HepG2 (cell line): ENCODE data around the gene CTNNA1. TPM values are rescaled to one million over a fixed set of nuclear protein-coding genes. Genes with fewer than 3 reads are reported as not detected.

Experiments used
- ATAC-seq: fragments of 200-7000 bp; cut with Tn5 transposase; 3 replicates; pipeline ENCODE4 v1.9.1; 2020; ENCODE audit warnings: mild to moderate bottlenecking, moderate library complexity
- BruUV-seq: library from RNA; stranded (reverse); fragments of 400-500 nt; replicated peaks from 2 replicates; lab custom pipeline; 2021; lab: Mats Ljungman, UMichigan
- CTCF ChIA-PET: fragments of 300-600 bp; formaldehyde crosslinking; extraction: SDS; loops from one replicate; lab custom pipeline; 2021; ENCODE audit warnings: low total read pairs, inconsistent platforms, low intra/inter-chr PET ratio; lab: Yijun Ruan, JAX
- POLR2A ChIA-PET: fragments of 350-600 bp; sonication (Branson Sonifier 250); formaldehyde crosslinking; loops from one replicate; lab custom pipeline; 2020; ENCODE audit warnings: antibody characterized with exemption, inconsistent platforms; lab: Yijun Ruan, JAX
- DNase-seq: peaks from one replicate; pipeline ENCODE4 v3.0.0-alpha.2; 2015; ENCODE audit warnings: low spot score
- FAIRE-seq: peaks from 3 replicates; lab custom pipeline; 2011; peaks lifted over from hg19 to GRCh38; lab: Jason Lieb, UNC
- H2AFZ ChIP-seq: one replicate; pipeline ENCODE4 v1.6.1; 2011; ENCODE audit warnings: low read length, inconsistent platforms
- H3K27ac ChIP-seq: fragments of 300-600 bp; 3 replicates; pipeline ENCODE4 v1.8.0; 2011; ENCODE audit warnings: mixed run types, mild to moderate bottlenecking, mixed read lengths, low read length, inconsistent platforms; ENCODE audit not compliant: insufficient read depth; ENCODE audit errors: extremely low read length
- H3K27me3 ChIP-seq, 2 experiments: fragments of 200-600 bp in 1 of 2; 2 replicates in 1 of 2; 3 replicates in 1 of 2; pipeline versions ENCODE4 v1.6.0 to v1.8.0; 2011; ENCODE audit warnings: low read length in 2 of 2, mild to moderate bottlenecking in 2 of 2, moderate library complexity in 2 of 2, inconsistent platforms in 1 of 2; ENCODE audit not compliant: insufficient read depth in 2 of 2, control insufficient read depth in 1 of 2
- H3K36me3 ChIP-seq, 2 experiments: fragments of 200-600 bp in 1 of 2; replicated peaks in 1 of 2; 2 replicates in 1 of 2; 3 replicates in 1 of 2; pipeline versions ENCODE4 v1.5.1 to v1.8.0; 2011; ENCODE audit warnings: low read length in 2 of 2, inconsistent platforms in 1 of 2; ENCODE audit not compliant: insufficient read depth in 2 of 2, control insufficient read depth in 1 of 2
- H3K4me1 ChIP-seq: 2 replicates; pipeline ENCODE4 v1.5.1; 2012; ENCODE audit warnings: low read length, inconsistent platforms; ENCODE audit not compliant: insufficient read depth
- H3K4me2 ChIP-seq: 2 replicates; pipeline ENCODE4 v1.6.0; 2011; ENCODE audit warnings: low read depth, low read length, inconsistent platforms
- H3K4me3 ChIP-seq, 3 experiments: fragments of 200-600 bp in 1 of 3; sonication (generic), shearing (Covaris generic) in 1 of 3; replicated peaks in 1 of 3; 2 replicates each; pipeline ENCODE4 v1.5.1; 2011 to 2016; ENCODE audit warnings: low read length in 3 of 3, inconsistent platforms in 2 of 3, low read depth in 2 of 3, mild to moderate bottlenecking in 2 of 3, control low read depth in 1 of 3, mixed read lengths in 1 of 3; ENCODE audit not compliant: insufficient read depth in 1 of 3
- H3K79me2 ChIP-seq: one replicate; pipeline ENCODE4 v1.6.1; 2011; ENCODE audit warnings: low read length, inconsistent platforms; ENCODE audit not compliant: insufficient read depth
- H3K9ac ChIP-seq: 2 replicates; pipeline ENCODE4 v1.6.0; 2011; ENCODE audit warnings: mild to moderate bottlenecking, low read depth, low read length, inconsistent platforms; ENCODE audit not compliant: insufficient read depth
- H3K9me3 ChIP-seq: 2 replicates; pipeline ENCODE4 v1.5.1; 2012; ENCODE audit warnings: mild to moderate bottlenecking, low read length
- H4K20me1 ChIP-seq: 2 replicates; pipeline ENCODE4 v1.6.0; 2011; ENCODE audit warnings: inconsistent platforms, mild to moderate bottlenecking, low read length, moderate library complexity; ENCODE audit not compliant: insufficient read depth
- CHD4 ChIP-seq: fragments of 200-600 bp; sonication (generic); IDR thresholded peaks from 2 replicates; pipeline ENCODE4 v1.7.0; 2017; ENCODE audit warnings: mild to moderate bottlenecking, low read length, borderline replicate concordance
- E2F1 ChIP-seq: sonication (generic); formaldehyde crosslinking; IDR thresholded peaks from 2 replicates; pipeline ENCODE4 v1.5.0; 2020; ENCODE audit warnings: missing genetic modification reagents
- EEA1 ChIP-seq: sonication (generic); formaldehyde crosslinking; IDR thresholded peaks from 2 replicates; pipeline ENCODE4 v1.5.1; 2020; ENCODE audit warnings: mild to moderate bottlenecking, missing genetic modification reagents, borderline replicate concordance
- GPBP1L1 ChIP-seq: sonication (generic); formaldehyde crosslinking; IDR thresholded peaks from 2 replicates; pipeline ENCODE4 v1.5.0; 2020; ENCODE audit warnings: mild to moderate bottlenecking, missing genetic modification reagents
- IKZF5 ChIP-seq: IDR thresholded peaks from 2 replicates; pipeline ENCODE4 v1.6.1; 2018; ENCODE audit warnings: missing genetic modification reagents, mild to moderate bottlenecking, missing compliant biosample characterization
- RBM22 ChIP-seq: fragments of 200-400 bp; formaldehyde crosslinking; optimal IDR thresholded peaks from 2 replicates; pipeline ENCODE3; 2017; ENCODE audit warnings: mild to moderate bottlenecking, low read length, moderate library complexity
- SIX4 ChIP-seq: sonication (generic); formaldehyde crosslinking; IDR thresholded peaks from 2 replicates; pipeline ENCODE4 v1.4.0; 2020; ENCODE audit warnings: missing genetic modification reagents
- TOE1 ChIP-seq: sonication (generic); formaldehyde crosslinking; IDR thresholded peaks from 2 replicates; pipeline ENCODE4 v1.4.0; 2020; ENCODE audit warnings: mild to moderate bottlenecking, missing genetic modification reagents
- TRIM22 ChIP-seq: fragments of 450-650 bp; IDR thresholded peaks from 2 replicates; pipeline ENCODE4 v1.6.1; 2017
- ZBTB38 ChIP-seq: sonication (generic); formaldehyde crosslinking; IDR thresholded peaks from 2 replicates; pipeline ENCODE4 v1.5.1; 2020; ENCODE audit warnings: mild to moderate bottlenecking, missing genetic modification reagents
- ZNF510 ChIP-seq: sonication (generic); formaldehyde crosslinking; IDR thresholded peaks from 2 replicates; pipeline ENCODE4 v1.4.0; 2020; ENCODE audit warnings: low read depth, mild to moderate bottlenecking, missing genetic modification reagents
- ZNF570 ChIP-seq: sonication (generic); formaldehyde crosslinking; IDR thresholded peaks from 2 replicates; pipeline ENCODE4 v1.4.0; 2020; ENCODE audit warnings: mild to moderate bottlenecking, missing genetic modification reagents, borderline replicate concordance
- ZNF576 ChIP-seq: sonication (generic); formaldehyde crosslinking; IDR thresholded peaks from 2 replicates; pipeline ENCODE4 v1.4.0; 2020; ENCODE audit warnings: mild to moderate bottlenecking, missing genetic modification reagents
- ZNF816 ChIP-seq: sonication (generic); formaldehyde crosslinking; IDR thresholded peaks from 2 replicates; pipeline ENCODE4 v1.8.0; 2022; ENCODE audit warnings: missing genetic modification reagents, mild to moderate bottlenecking, borderline replicate concordance
- WGBS: methylation state at CpG from one replicate; pipeline ENCODE4 v1.1.6; 2017; ENCODE audit warnings: low lambda C conversion rate; 5-methylcytosine and 5-hydroxymethylcytosine counted together
- in situ Hi-C: cut with HindIII; loops from 2 replicates; pipeline ENCODE4 v1.10.0; 2017; ENCODE audit warnings: low pct_unique_long_range_greater_than_20kb; ENCODE audit not compliant: extremely low pct_ligation_motif_present
- intact Hi-C: fragments of 100-400 bp; cut with micrococcal nuclease; formaldehyde crosslinking; loops from one replicate; pipeline ENCODE4 v1.10.0; 2022; ENCODE audit not compliant: unreplicated experiment
- polyA plus RNA-seq, 8 experiments: library from polyadenylated mRNA; depleted of rRNA in 3 of 8; stranded (reverse) in 7 of 8; unstranded in 1 of 8; fragments of >200 nt; fragmentation: Illumina TruSeq in 4 of 8; extraction: Trizol in 4 of 8; gene quantifications; 2 replicates each; pipeline versions ENCODE4 v1.2.1 to v1.2.3, GENCODE V29; 2011 to 2016; ENCODE audit warnings: low read depth in 4 of 8, missing spikeins in 1 of 8, mixed read lengths in 1 of 8; ENCODE audit not compliant: insufficient read depth in 1 of 8
- total RNA-seq, 5 experiments: library from RNA; depleted of rRNA; stranded (reverse); fragments of >200 nt; fragmentation: Illumina TruSeq; extraction: Trizol; gene quantifications; 2 replicates each; pipeline ENCODE4 v1.2.3, GENCODE V29; 2016; ENCODE audit warnings: low read depth in 1 of 5

The CTNNA1 gene
- total and polyA plus RNA-seq, 2 of the 13 experiments (the other 11 are each of a cell fraction or from before 2014, with no cell fraction given): 66.8 to 162 TPM

- Histone ChIP-seq H3K9ac (no peak overlapping the region), H3K36me3 (no peaks in the 10 kb centered on the region; a peak in 1 of 5 replicates), H3K27me3 (no peaks in the 10 kb centered on the region), H4K20me1 (no peaks in the 10 kb centered on the region), H3K79me2 (no peaks in the 10 kb centered on the region), H3K4me2 (no peak overlapping the region)
- ATAC-seq: no peak
- 85% methylated on average over 3 of the region's 6 CpGs for WGBS
- intact Hi-C loops: no loop called here
- no peak for TF ChIP-seq ZNF576 (CRISPR knock-in tag)
- no peak for TF ChIP-seq ZNF816 (CRISPR knock-in tag)
- TF ChIP-seq E2F1 (CRISPR knock-in tag): no peak
- no peak for TF ChIP-seq RBM22
- TF ChIP-seq GPBP1L1: no peak
- TF ChIP-seq ZNF570: no peak
- TF ChIP-seq IKZF5 (CRISPR knock-in tag): no peak
- no peak for TF ChIP-seq ZNF510 (CRISPR knock-in tag)
- TF ChIP-seq CHD4: no peak
- no peak for TF ChIP-seq ZBTB38 (CRISPR knock-in tag)
- no peak for TF ChIP-seq TOE1 (CRISPR knock-in tag)
- TF ChIP-seq SIX4 (CRISPR knock-in tag): no peak
- TF ChIP-seq EEA1 (CRISPR knock-in tag): no peak
- TF ChIP-seq TRIM22: no peak
- TF ChIP-seq, all 625 proteins: peak for 0
- ChIA-PET CTCF (no interaction called here), POLR2A (interaction anchor here (4.5 kb wide), 1 partner anchor 11 kb away, joined by 25 read pairs; no protein-coding TSS in a partner anchor)
- FAIRE-seq (no peak), DNase-seq (no peak)
- no peak overlapping the region for H2AFZ ChIP-seq
- H3K27ac ChIP-seq: no peak overlapping the region
- in situ Hi-C loops: loop anchor here (25.0 kb wide), 1 partner anchor 309 kb away; no protein-coding TSS in a partner anchor
- no peak overlapping the region for H3K4me3 ChIP-seq
- H3K9me3 ChIP-seq: no peaks in the 10 kb centered on the region
- peaks cover 32% of the 10 kb centered on the region for H3K4me1 ChIP-seq
- no TSS peak for BruUV-seq
These were observed 199.7 kb downstream of the CTNNA1 start for GRCh38 chr5:138952962-138953361.
